Mucosa of descending colon (tissue), 3 donors: Measurements from ENCODE around the gene CCDC83. TPM values are rescaled to one million over a fixed set of nuclear protein-coding genes. Genes with fewer than 3 reads are reported as not detected.
"Not testable (repeated sequence)": the region's sequence is repeated elsewhere in the genome, so short reads cannot be mapped to it uniquely, and the experiment has no call there.

ENCODE experiments used
- ATAC-seq: fragments of 200-7000 bp; cut with Tn5 transposase; one replicate; pipeline ENCODE4 v1.9.1; 2020; ENCODE audit warnings: mild to moderate bottlenecking, moderate library complexity
- DNase-seq, 3 donors: peaks; one replicate each; pipeline ENCODE4 v3.0.0-alpha.2; 2020
- H3K36me3 ChIP-seq: fragments of 200-600 bp; one replicate; pipeline ENCODE4 v1.8.0; 2021; ENCODE audit warnings: low read depth, mild to moderate bottlenecking
- H3K4me1 ChIP-seq: fragments of 200-600 bp; one replicate; pipeline ENCODE4 v1.8.0; 2021; ENCODE audit warnings: low read depth, mild to moderate bottlenecking
- H3K4me3 ChIP-seq: fragments of 200-600 bp; one replicate; pipeline ENCODE4 v1.8.0; 2021; ENCODE audit warnings: mild to moderate bottlenecking
- H3K9me3 ChIP-seq: fragments of 200-600 bp; one replicate; pipeline ENCODE4 v1.8.0; 2021; ENCODE audit warnings: mild to moderate bottlenecking
- CTCF ChIP-seq: fragments of 200-600 bp; IDR thresholded peaks from one replicate; pipeline ENCODE4 v1.8.0; 2022; ENCODE audit warnings: antibody characterized with exemption, mild to moderate bottlenecking
- intact Hi-C, 2 donors: fragments of 100-400 bp; cut with DNase I in 1 of 2; cut with micrococcal nuclease in 1 of 2; formaldehyde crosslinking; loops; one replicate each; pipeline versions ENCODE4 v1.11.0 to v1.11.1; 2022; cut with DNase I, micrococcal nuclease
- total RNA-seq, 3 donors: library from RNA; stranded (reverse); fragmentation: NEBNext Ultra II Directional in 2 of 3; extraction: Animal tissue kit (Norgen Biotek cat#: 25700) in 2 of 3; gene quantifications; one replicate each; pipeline versions ENCODE4 v1.2.1 to v1.2.4, GENCODE V29; 2021 to 2023
- donor health status: DM: no; HTN: no; CAD: no; lungs with moderate emphysema.
- donor health status: DM: no; HTN: no; CAD: no.
- donor health status: DM: no; HTN: yes; CAD: no.

The CCDC83 gene
- total RNA-seq, 3 donors from 2014 or later: not detected

- no peak for DNase-seq
- no peaks in the 10 kb centered on the region for H3K36me3 ChIP-seq
- no peak for ATAC-seq
Measured at GRCh38 chr11:85950317-85951048, 95.3 kb downstream of the CCDC83 start.

GRCh38 chr11:85951049-85951405, 95.8 kb downstream of the CCDC83 start:
- Histone ChIP-seq H3K36me3 (no peaks in the 10 kb centered on the region), H3K9me3 (no peaks in the 10 kb centered on the region), H3K4me3 (no peak overlapping the region), H3K4me1 (no peaks in the 10 kb centered on the region)
- TF ChIP-seq CTCF: no peak
- DNase-seq (no peak), ATAC-seq (peak; percentile 9)
- intact Hi-C loops: no loop called here

More at GRCh38 chr11:85950317-85951048, 95.3 kb downstream of the CCDC83 start:
- intact Hi-C loops: no loop called here
- Histone ChIP-seq H3K9me3 (no peaks in the 10 kb centered on the region), H3K4me1 (no peaks in the 10 kb centered on the region), H3K4me3 (no peak overlapping the region)
- no peak for TF ChIP-seq CTCF

GRCh38 chr11:85951428-85952107, 96.4 kb downstream of the CCDC83 start:
- no peak for TF ChIP-seq CTCF
- Histone ChIP-seq H3K4me3 (no peak overlapping the region), H3K36me3 (no peaks in the 10 kb centered on the region), H3K9me3 (no peaks in the 10 kb centered on the region), H3K4me1 (no peaks in the 10 kb centered on the region)
- intact Hi-C loops: no loop called here
- no peak for DNase-seq
- ATAC-seq: no peak

GRCh38 chr11:85952108-85952485, 96.9 kb downstream of the CCDC83 start:
- H3K4me3 ChIP-seq, H3K36me3 ChIP-seq, DNase-seq, H3K9me3 ChIP-seq, ATAC-seq, intact Hi-C loops, H3K4me1 ChIP-seq: not testable (repeated sequence)

GRCh38 chr11:85953491-85954143, 98.4 kb downstream of the CCDC83 start:
- no peak overlapping the region for H3K4me3 ChIP-seq
- no peaks in the 10 kb centered on the region for H3K9me3 ChIP-seq
- H3K4me1 ChIP-seq: no peaks in the 10 kb centered on the region
- DNase-seq (no peak), ATAC-seq (no peak)
- no peaks in the 10 kb centered on the region for H3K36me3 ChIP-seq
- intact Hi-C loops: no loop called here
- no peak for TF ChIP-seq CTCF

- H3K36me3 ChIP-seq: no peaks in the 10 kb centered on the region
- H3K4me3 ChIP-seq: no peak overlapping the region
- intact Hi-C loops: no loop called here
- no peak for DNase-seq
- H3K9me3 ChIP-seq: no peaks in the 10 kb centered on the region
- TF ChIP-seq CTCF: no peak
- H3K4me1 ChIP-seq: no peaks in the 10 kb centered on the region
- ATAC-seq: no peak
Measured at GRCh38 chr11:85955531-85955930, 100.3 kb downstream of the CCDC83 start.
